DOHH2 (cell line): ENCODE measurements around the gene PDIK1L.

Experiments
- H3F3A ChIP-seq: fragments of 200-600 bp; sonication (generic), shearing (Covaris generic); 2 replicates; pipeline ENCODE4 v1.6.0; 2016; ENCODE audit warnings: antibody characterized with exemption, mild to moderate bottlenecking; ENCODE audit not compliant: control insufficient read depth, insufficient read depth
- H3K27ac ChIP-seq: fragments of 200-600 bp; sonication (generic); 2 replicates; pipeline ENCODE4 v1.5.1; 2014; ENCODE audit warnings: low read depth, mild to moderate bottlenecking, low read length, moderate library complexity
- H3K27me3 ChIP-seq: fragments of 200-600 bp; sonication (generic); 2 replicates; pipeline ENCODE4 v1.6.1; 2014; ENCODE audit warnings: mild to moderate bottlenecking, low read length, mixed read lengths; ENCODE audit not compliant: control insufficient read depth
- H3K36me3 ChIP-seq: fragments of 200-600 bp; sonication (generic); 2 replicates; pipeline ENCODE4 v1.6.1; 2014; ENCODE audit warnings: mild to moderate bottlenecking, low read length, moderate library complexity, mixed read lengths; ENCODE audit not compliant: control insufficient read depth
- H3K4me1 ChIP-seq: fragments of 200-600 bp; sonication (generic); 2 replicates; pipeline ENCODE4 v1.6.1; 2014; ENCODE audit warnings: mild to moderate bottlenecking, low read length, mixed read lengths; ENCODE audit not compliant: control insufficient read depth
- H3K4me2 ChIP-seq: fragments of 200-600 bp; sonication (generic); 2 replicates; pipeline ENCODE4 v1.6.0; 2014; ENCODE audit warnings: mild to moderate bottlenecking, low read length, moderate library complexity
- H3K4me3 ChIP-seq: fragments of 200-600 bp; sonication (generic); 2 replicates; pipeline ENCODE4 v1.5.1; 2014; ENCODE audit warnings: mild to moderate bottlenecking, low read length, mixed read lengths
- H3K79me2 ChIP-seq: fragments of 200-600 bp; sonication (generic); 2 replicates; pipeline ENCODE4 v1.6.1; 2014; ENCODE audit warnings: mild to moderate bottlenecking, low read length, mixed read lengths; ENCODE audit not compliant: control insufficient read depth
- H3K9me2 ChIP-seq: fragments of 200-600 bp; sonication (generic); replicated peaks from 2 replicates; pipeline ENCODE4 v1.6.1; 2014; ENCODE audit warnings: mild to moderate bottlenecking, low read length, mixed read lengths; ENCODE audit not compliant: control insufficient read depth
- H3K9me3 ChIP-seq: fragments of 200-600 bp; sonication (generic); 2 replicates; pipeline ENCODE4 v1.6.1; 2014; ENCODE audit warnings: antibody characterized with exemption, low read length, mixed read lengths; ENCODE audit not compliant: control insufficient read depth, insufficient read depth
- H4K20me1 ChIP-seq: fragments of 200-600 bp; sonication (generic); 2 replicates; pipeline ENCODE4 v1.6.0; 2014; ENCODE audit warnings: low read depth, mild to moderate bottlenecking, antibody characterized with exemption, low read length, moderate library complexity; ENCODE audit not compliant: control insufficient read depth, insufficient read depth
- CTCF ChIP-seq: fragments of 200-600 bp; sonication (generic); IDR thresholded peaks from one replicate; pipeline ENCODE4 v1.5.1; 2014; ENCODE audit warnings: antibody characterized with exemption, mild to moderate bottlenecking, low read depth, low read length; ENCODE audit not compliant: poor library complexity, severe bottlenecking
- EZH2phosphoT487 ChIP-seq: fragments of 200-600 bp; sonication (generic); IDR thresholded peaks from 2 replicates; pipeline ENCODE4 v1.6.1; 2017; ENCODE audit warnings: borderline replicate concordance, mild to moderate bottlenecking, antibody characterized with exemption, low read length, moderate library complexity, mixed read lengths

Gene PDIK1L

GRCh38 chr1:26075421-26076144 is 36.0 kb upstream of the PDIK1L start:
- Histone ChIP-seq H3K4me3 (no peak overlapping the region), H3K9me2 (no peaks in the 10 kb centered on the region), H4K20me1 (no peaks in the 10 kb centered on the region), H3K9me3 (no peaks in the 10 kb centered on the region), H3K4me1 (no peaks in the 10 kb centered on the region), H3K4me2 (no peak overlapping the region), H3K36me3 (no peaks in the 10 kb centered on the region), H3F3A (no peaks in the 10 kb centered on the region), H3K79me2 (no peaks in the 10 kb centered on the region), H3K27me3 (peaks cover 22% of the 10 kb centered on the region), H3K27ac (no peak overlapping the region)
- TF ChIP-seq EZH2phosphoT487 (no peak), CTCF (no peak)

DNA sequence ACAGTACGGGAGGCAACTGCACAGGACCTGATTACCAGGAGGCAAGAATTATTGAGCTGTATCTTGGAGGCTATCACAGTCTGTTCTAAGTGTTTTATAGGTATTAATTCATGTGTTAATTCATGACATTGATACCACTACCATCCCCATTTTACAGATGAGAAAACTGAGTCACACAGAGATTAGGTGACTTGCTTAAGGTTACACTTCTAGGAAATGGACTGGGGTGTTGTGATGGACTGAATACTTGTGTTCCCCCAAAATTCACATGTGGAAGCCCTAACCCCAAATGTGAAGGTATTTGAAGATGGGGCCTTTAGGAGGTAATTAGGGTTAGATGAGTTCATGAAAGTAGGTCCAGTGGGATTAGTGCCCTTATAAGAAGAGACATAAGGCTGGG is 34.1 kb upstream of the PDIK1L start:
- H3K4me1 ChIP-seq = no peaks in the 10 kb centered on the region
- no peaks in the 10 kb centered on the region for H3K36me3 ChIP-seq
- H3K4me2 ChIP-seq = no peak overlapping the region
- H3F3A ChIP-seq = no peaks in the 10 kb centered on the region
- H3K27ac ChIP-seq = no peak overlapping the region
- no peaks in the 10 kb centered on the region for H3K9me2 ChIP-seq
- no peak for TF ChIP-seq EZH2phosphoT487
- no peak for TF ChIP-seq CTCF
- H3K4me3 ChIP-seq = no peak overlapping the region
- H4K20me1 ChIP-seq = no peaks in the 10 kb centered on the region
- H3K27me3 ChIP-seq = peaks cover 20% of the 10 kb centered on the region
- no peaks in the 10 kb centered on the region for H3K79me2 ChIP-seq
- no peaks in the 10 kb centered on the region for H3K9me3 ChIP-seq

GRCh38 chr1:26078286-26079177 is 33.1 kb upstream of the PDIK1L start:
- Histone ChIP-seq H3K4me1 (no peaks in the 10 kb centered on the region), H3K4me3 (no peak overlapping the region), H3F3A (no peaks in the 10 kb centered on the region), H3K79me2 (no peaks in the 10 kb centered on the region), H3K27me3 (peaks cover 17% of the 10 kb centered on the region), H3K27ac (no peak overlapping the region), H3K9me2 (no peaks in the 10 kb centered on the region), H3K9me3 (no peaks in the 10 kb centered on the region), H3K4me2 (no peak overlapping the region), H3K36me3 (no peaks in the 10 kb centered on the region), H4K20me1 (no peaks in the 10 kb centered on the region)
- no peak for TF ChIP-seq CTCF
- no peak for TF ChIP-seq EZH2phosphoT487
